Prostate gland (tissue), 2 donors: ENCODE data around the gene NOSIP.

Experiments
- POLR2A ChIP-seq: fragments of 450-650 bp; IDR thresholded peaks from one replicate; pipeline ENCODE4 v1.6.1; 2016; ENCODE audit warnings: antibody characterized with exemption, mild to moderate bottlenecking
- TF ChIP-seq, protein P1 (sequence below), 4 experiments: fragments of 200-600 bp in 2 of 4; fragments of 450-650 bp in 2 of 4; sonication (generic) in 2 of 4; IDR thresholded peaks; 1 replicate in 3 of 4; 2 replicates in 1 of 4; pipeline ENCODE4 v1.5.1; 2016 to 2019; ENCODE audit warnings: antibody characterized with exemption in 4 of 4, mild to moderate bottlenecking in 2 of 4, moderate library complexity in 2 of 4

DNA sequence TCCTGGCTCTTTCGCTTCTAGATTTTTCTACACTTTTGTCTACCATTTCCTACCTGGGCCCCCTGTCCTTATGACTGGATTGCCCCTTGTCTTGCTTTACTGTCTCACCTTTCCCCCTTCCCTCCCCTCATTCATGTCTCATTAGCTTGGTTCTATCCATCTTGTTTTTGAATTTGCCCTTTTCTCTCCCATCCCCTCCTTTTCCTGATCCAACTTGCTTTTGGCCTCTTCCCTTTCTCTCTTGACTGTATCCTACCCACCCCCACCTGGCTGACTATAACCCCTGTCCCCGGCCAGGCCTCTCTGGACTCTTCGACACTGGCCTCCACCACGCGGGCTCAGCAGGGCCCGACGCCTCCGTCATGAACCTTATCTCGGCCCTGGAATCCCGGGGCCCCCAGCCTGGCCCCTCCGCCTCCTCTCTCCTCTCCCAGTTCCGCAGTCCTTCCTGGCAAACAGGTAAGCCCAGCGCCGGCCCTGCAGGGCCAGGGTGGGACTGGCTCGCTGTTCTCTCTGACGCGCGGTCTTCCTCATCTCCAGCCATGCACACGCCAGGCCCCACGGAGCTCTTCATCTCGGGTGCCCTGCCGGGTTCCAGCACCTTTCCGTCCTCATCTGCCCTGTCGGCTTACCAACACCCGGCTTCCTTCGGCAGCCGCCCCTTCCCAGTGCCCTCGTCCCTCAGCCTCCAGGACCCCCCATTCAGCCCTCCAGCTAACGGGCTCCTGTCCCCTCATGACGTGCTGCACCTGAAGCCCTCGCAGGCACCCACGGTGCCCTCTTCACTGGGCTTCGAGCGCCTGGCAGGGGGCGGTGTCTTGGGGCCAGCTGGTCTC lies 14.0 kb upstream of the NOSIP start:
- TF ChIP-seq, protein P1, sequence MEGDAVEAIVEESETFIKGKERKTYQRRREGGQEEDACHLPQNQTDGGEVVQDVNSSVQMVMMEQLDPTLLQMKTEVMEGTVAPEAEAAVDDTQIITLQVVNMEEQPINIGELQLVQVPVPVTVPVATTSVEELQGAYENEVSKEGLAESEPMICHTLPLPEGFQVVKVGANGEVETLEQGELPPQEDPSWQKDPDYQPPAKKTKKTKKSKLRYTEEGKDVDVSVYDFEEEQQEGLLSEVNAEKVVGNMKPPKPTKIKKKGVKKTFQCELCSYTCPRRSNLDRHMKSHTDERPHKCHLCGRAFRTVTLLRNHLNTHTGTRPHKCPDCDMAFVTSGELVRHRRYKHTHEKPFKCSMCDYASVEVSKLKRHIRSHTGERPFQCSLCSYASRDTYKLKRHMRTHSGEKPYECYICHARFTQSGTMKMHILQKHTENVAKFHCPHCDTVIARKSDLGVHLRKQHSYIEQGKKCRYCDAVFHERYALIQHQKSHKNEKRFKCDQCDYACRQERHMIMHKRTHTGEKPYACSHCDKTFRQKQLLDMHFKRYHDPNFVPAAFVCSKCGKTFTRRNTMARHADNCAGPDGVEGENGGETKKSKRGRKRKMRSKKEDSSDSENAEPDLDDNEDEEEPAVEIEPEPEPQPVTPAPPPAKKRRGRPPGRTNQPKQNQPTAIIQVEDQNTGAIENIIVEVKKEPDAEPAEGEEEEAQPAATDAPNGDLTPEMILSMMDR (IDR thresholded peaks at IDR 0.05): no peak
- TF ChIP-seq POLR2A: no peak
